PC-3 (cell line): ENCODE results near the gene ORC5.

Source experiments
- EZH2 ChIP-seq: fragments of 300-600 bp; sonication (generic); IDR thresholded peaks from one replicate; pipeline ENCODE4 v1.6.1; 2017; ENCODE audit warnings: antibody characterized with exemption, mild to moderate bottlenecking, low read length; ENCODE audit not compliant: unreplicated experiment
- EZH2phosphoT487 ChIP-seq: fragments of 300-600 bp; sonication (generic); IDR thresholded peaks from 2 replicates; pipeline ENCODE4 v1.6.1; 2018; ENCODE audit warnings: mild to moderate bottlenecking, antibody characterized with exemption, low read length, borderline replicate concordance
- TF ChIP-seq, protein P1 (sequence below): fragments of 300-600 bp; sonication (generic); conservative IDR thresholded peaks from 2 replicates; pipeline ENCODE4 v1.5.1; 2017; ENCODE audit warnings: antibody characterized with exemption, low read depth, mild to moderate bottlenecking, low read length

DNA sequence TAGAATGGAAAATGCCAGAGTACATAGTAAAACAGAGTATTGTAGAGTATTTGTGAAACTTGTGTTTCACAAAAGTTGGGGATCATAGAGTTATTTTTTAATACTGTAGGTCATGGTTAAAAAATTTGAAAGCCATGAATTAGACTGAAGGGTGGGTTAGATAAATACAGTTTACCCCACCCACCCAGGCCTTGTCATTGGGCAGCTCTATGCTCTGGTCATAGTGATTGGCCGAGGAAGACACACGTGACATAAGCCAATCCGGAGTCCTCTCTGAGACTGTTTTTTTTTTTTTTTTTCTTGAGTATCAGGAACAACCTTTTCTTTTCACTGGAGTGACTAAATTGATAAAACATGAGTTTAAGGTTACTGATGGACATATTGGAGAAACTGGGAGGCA lies 33.3 kb upstream of the ORC5 start:
- TF ChIP-seq, protein P1, sequence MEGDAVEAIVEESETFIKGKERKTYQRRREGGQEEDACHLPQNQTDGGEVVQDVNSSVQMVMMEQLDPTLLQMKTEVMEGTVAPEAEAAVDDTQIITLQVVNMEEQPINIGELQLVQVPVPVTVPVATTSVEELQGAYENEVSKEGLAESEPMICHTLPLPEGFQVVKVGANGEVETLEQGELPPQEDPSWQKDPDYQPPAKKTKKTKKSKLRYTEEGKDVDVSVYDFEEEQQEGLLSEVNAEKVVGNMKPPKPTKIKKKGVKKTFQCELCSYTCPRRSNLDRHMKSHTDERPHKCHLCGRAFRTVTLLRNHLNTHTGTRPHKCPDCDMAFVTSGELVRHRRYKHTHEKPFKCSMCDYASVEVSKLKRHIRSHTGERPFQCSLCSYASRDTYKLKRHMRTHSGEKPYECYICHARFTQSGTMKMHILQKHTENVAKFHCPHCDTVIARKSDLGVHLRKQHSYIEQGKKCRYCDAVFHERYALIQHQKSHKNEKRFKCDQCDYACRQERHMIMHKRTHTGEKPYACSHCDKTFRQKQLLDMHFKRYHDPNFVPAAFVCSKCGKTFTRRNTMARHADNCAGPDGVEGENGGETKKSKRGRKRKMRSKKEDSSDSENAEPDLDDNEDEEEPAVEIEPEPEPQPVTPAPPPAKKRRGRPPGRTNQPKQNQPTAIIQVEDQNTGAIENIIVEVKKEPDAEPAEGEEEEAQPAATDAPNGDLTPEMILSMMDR, result no peak
- TF ChIP-seq EZH2phosphoT487 (no peak), EZH2 (no peak)
